OCI-LY3 (cell line): ENCODE data around the gene CA7.

Source experiments
- CTCF ChIP-seq: fragments of 200-600, 300-600 bp; sonication (generic); IDR thresholded peaks from 2 replicates; pipeline ENCODE4 v1.5.1; 2014; ENCODE audit warnings: antibody characterized with exemption, low read length, low read depth
- EZH2phosphoT487 ChIP-seq: fragments of 200-600 bp; shearing (Covaris generic); IDR thresholded peaks from 2 replicates; pipeline ENCODE4 v1.6.1; 2018; ENCODE audit warnings: antibody characterized with exemption, mixed run types, low read depth

- TF ChIP-seq CTCF (no peak), EZH2phosphoT487 (no peak)
Measured at GRCh38 chr16:66888647-66889615, 44.7 kb downstream of the CA7 start.
